Thoracic aorta (tissue), 2 donors: ENCODE data around the gene MAP3K14. TPM values are rescaled to one million over a fixed set of nuclear protein-coding genes. Genes with fewer than 3 reads are reported as not detected.

ENCODE experiments used
- ATAC-seq: fragments of 150-250 bp; one replicate; pipeline ENCODE4 v1.8.0; 2017; ENCODE audit warnings: low read depth; ENCODE audit not compliant: insufficient number of reproducible peaks, low FRiP score
- DNase-seq: peaks from one replicate; pipeline ENCODE4 v3.0.0-alpha.2; 2020; ENCODE audit warnings: low spot score
- H3K27ac ChIP-seq, 2 donors: fragments of 200-600 bp; sonication (generic); 1 replicate in 1 of 2; 2 replicates in 1 of 2; pipeline ENCODE4 v1.5.1; 2016; ENCODE audit warnings: mild to moderate bottlenecking in 2 of 2, moderate library complexity in 2 of 2
- H3K27me3 ChIP-seq: fragments of 200-600 bp; sonication (generic); replicated peaks from 2 replicates; pipeline ENCODE4 v1.6.0; 2016; ENCODE audit warnings: mild to moderate bottlenecking; ENCODE audit not compliant: insufficient read depth
- H3K36me3 ChIP-seq: fragments of 200-600 bp; sonication (generic); one replicate; pipeline ENCODE4 v1.5.1; 2016
- H3K4me1 ChIP-seq, 2 donors: fragments of 200-600 bp; sonication (generic); 1 replicate in 1 of 2; 2 replicates in 1 of 2; pipeline versions ENCODE4 v1.5.1 to v1.6.0; 2016; ENCODE audit warnings: low read depth in 2 of 2, mild to moderate bottlenecking in 1 of 2; ENCODE audit not compliant: control insufficient read depth in 1 of 2
- H3K4me3 ChIP-seq: fragments of 200-600 bp; sonication (generic); 2 replicates; pipeline ENCODE4 v1.5.1; 2016; ENCODE audit warnings: mild to moderate bottlenecking
- H3K9me3 ChIP-seq: fragments of 200-600 bp; sonication (generic); 2 replicates; pipeline ENCODE4 v1.5.1; 2016
- total RNA-seq, 2 donors: library from RNA; depleted of rRNA; stranded (reverse); fragments of >200 nt; gene quantifications; one replicate each; pipeline versions ENCODE4 v1.1.0 to v1.2.3, GENCODE V29; 2016
- TF ChIP-seq, protein P1 (sequence below): fragments of 200-600 bp; sonication (generic); IDR thresholded peaks from one replicate; pipeline ENCODE4 v1.5.1; 2019; ENCODE audit warnings: antibody characterized with exemption

The MAP3K14 gene
- total RNA-seq, 2 donors from 2014 or later: 10.1 to 10.7 TPM

DNA sequence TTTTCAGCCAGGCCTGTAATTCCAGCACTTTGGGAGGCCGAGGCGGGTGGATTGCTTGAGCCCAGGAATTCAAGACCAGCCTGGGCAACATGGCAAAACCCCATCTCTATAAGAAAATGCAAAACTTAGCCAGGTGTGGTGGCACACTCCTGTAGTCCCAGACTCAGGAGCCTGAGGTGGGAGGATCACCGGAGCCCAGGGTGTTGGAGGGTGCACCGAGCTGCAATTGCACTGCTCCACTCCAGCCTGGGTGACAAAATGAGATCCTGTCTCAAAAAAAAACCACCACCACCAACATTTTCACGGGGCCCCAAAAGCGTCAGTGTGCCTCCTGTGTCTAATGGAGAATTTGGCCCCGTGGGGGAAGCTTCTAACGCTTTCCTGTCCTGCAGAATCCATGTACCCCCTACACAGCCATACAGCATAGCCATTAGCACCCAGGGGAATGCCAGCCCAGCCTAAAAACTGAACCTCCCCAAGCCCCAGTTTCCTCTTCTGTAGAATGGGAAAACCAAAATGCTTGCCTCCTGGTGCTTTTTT lies 22.2 kb upstream of the MAP3K14 start:
- H3K27me3 ChIP-seq: no peaks in the 10 kb centered on the region
- TF ChIP-seq, protein P1, sequence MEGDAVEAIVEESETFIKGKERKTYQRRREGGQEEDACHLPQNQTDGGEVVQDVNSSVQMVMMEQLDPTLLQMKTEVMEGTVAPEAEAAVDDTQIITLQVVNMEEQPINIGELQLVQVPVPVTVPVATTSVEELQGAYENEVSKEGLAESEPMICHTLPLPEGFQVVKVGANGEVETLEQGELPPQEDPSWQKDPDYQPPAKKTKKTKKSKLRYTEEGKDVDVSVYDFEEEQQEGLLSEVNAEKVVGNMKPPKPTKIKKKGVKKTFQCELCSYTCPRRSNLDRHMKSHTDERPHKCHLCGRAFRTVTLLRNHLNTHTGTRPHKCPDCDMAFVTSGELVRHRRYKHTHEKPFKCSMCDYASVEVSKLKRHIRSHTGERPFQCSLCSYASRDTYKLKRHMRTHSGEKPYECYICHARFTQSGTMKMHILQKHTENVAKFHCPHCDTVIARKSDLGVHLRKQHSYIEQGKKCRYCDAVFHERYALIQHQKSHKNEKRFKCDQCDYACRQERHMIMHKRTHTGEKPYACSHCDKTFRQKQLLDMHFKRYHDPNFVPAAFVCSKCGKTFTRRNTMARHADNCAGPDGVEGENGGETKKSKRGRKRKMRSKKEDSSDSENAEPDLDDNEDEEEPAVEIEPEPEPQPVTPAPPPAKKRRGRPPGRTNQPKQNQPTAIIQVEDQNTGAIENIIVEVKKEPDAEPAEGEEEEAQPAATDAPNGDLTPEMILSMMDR: no peak
- H3K27ac ChIP-seq: no peak overlapping the region
- H3K9me3 ChIP-seq: no peaks in the 10 kb centered on the region
- ATAC-seq (no peak), DNase-seq (no peak)
- H3K4me1 ChIP-seq: peaks cover 0 to 11% of the 10 kb centered on the region in 2 donors
- H3K36me3 ChIP-seq: no peaks in the 10 kb centered on the region
- no peak overlapping the region for H3K4me3 ChIP-seq

DNA sequence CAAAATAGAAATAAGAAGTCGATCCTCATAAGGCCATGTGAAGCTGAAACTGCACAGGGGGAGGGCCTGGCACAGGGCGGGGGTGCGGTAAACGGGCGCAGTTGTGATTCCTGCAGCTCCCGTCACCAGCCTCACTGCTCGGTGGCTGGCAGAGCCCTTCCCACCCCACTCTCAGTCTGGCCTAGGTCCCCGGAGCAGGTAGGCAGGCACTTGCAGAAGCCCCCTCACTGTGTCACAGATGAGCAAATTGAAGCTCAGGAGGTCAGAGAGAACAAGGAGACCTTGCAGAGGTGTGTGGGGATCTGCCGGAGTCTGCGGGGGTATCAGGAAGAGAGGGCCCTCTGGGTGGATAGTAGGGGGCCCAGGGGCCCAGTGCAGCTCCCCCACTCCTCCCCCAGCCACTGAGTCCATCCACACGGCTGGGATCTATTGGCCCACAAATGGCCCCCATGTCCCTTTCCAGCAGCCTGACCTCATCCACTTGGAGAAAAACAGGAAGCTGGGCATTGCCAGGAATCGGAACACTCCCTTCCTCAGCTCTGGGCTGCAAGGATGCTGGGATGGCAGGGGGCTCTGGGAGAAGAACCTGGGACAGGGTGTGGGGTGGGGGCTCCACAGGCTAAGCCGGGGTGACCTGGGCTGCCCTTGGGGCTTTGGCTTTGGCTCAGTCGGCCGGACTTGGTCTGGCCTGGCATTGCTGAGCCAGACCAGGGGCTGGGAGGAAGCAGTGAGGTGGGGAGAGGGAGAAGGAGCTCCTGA lies 21.4 kb upstream of the MAP3K14 start:
- ATAC-seq (no peak), DNase-seq (no peak)
- TF ChIP-seq, protein P1: no peak
- no peak overlapping the region for H3K4me3 ChIP-seq
- no peaks in the 10 kb centered on the region for H3K36me3 ChIP-seq
- H3K27ac ChIP-seq: peak overlapping the region in 1 of 2 donors; percentile 47
- H3K27me3 ChIP-seq: no peaks in the 10 kb centered on the region
- H3K4me1 ChIP-seq: peaks cover 0 to 11% of the 10 kb centered on the region in 2 donors
- H3K9me3 ChIP-seq: no peaks in the 10 kb centered on the region

DNA sequence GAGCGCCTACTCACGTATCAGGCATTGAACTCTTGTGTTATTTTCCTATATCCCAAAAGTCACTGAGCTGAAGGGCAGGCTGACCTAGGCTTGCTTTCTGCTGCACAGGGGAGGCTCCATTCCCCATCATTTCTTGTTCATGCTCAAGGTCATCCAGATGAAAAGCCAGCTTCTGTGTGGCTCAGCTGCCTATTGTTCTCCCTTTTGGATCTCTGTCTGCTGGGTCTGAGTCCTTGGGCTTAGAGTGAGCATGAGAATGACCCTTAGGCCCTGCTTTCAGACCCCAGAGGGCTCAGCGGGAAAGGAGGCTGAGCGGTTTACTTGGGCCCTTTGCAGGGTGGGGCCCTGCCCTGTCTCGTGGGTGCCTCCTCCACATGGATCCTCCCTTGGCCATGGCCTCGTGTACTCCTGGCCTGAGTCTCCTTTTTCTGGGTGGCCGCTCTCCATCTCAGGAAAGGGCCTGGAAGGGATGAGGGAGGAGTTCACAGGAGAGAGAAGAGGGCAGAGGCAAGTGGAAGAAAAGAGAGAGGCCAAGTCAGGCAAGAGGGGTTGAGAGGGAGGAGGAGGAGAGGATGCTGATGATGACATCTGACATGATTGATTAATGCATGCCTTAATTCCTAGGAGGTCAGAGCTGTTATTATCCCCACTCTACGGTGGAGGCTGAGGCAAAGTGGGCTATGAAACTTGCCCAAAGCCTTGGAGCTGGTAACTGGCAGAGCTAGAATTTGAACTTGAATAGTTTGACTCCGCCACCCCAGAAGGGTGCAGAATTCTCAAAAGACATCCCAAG lies 19.8 kb upstream of the MAP3K14 start:
- TF ChIP-seq, protein P1: no peak
- H3K27me3 ChIP-seq: no peaks in the 10 kb centered on the region
- H3K4me1 ChIP-seq: peaks cover 0 to 11% of the 10 kb centered on the region in 2 donors
- H3K4me3 ChIP-seq: no peak overlapping the region
- H3K27ac ChIP-seq: no peak overlapping the region
- no peaks in the 10 kb centered on the region for H3K9me3 ChIP-seq
- DNase-seq (no peak), ATAC-seq (no peak)
- H3K36me3 ChIP-seq: no peaks in the 10 kb centered on the region

DNA sequence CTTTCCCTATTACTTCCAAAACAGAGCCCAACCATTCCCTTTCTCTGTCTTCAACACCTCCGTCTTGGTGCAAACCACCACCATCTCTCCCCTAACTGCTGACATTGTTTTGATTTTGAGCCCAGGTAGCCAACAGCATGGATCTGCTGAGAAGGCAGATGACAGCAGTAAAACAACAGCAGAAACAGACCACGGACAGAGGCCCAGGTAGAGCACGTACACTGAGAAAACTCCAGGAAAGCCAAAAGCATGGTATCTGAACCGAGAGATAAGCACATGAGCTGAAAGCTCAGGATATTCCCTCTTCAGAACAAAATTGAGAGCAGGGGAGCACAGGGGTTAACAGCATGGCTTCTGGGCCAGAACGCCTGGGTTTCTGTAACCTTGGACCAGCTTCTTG lies 18.9 kb upstream of the MAP3K14 start:
- no peak for DNase-seq
- TF ChIP-seq, protein P1: no peak

More for the DNA sequence above, 18.9 kb upstream of the MAP3K14 start:
- H3K27me3 ChIP-seq: no peaks in the 10 kb centered on the region
- no peak overlapping the region for H3K4me3 ChIP-seq
- H3K4me1 ChIP-seq: peaks cover 0 to 11% of the 10 kb centered on the region in 2 donors
- H3K36me3 ChIP-seq: no peaks in the 10 kb centered on the region
- ATAC-seq: no peak
- no peak overlapping the region for H3K27ac ChIP-seq
- no peaks in the 10 kb centered on the region for H3K9me3 ChIP-seq
